ENCODE results near the gene F10.
A peak's percentile ranks its signal among the peaks of the same experiment; 100 is the strongest.
"Not testable (repeated sequence)": the region's sequence is repeated elsewhere in the genome, so short reads cannot be mapped to it uniquely, and the experiment has no call there.

F10 gene

DNA sequence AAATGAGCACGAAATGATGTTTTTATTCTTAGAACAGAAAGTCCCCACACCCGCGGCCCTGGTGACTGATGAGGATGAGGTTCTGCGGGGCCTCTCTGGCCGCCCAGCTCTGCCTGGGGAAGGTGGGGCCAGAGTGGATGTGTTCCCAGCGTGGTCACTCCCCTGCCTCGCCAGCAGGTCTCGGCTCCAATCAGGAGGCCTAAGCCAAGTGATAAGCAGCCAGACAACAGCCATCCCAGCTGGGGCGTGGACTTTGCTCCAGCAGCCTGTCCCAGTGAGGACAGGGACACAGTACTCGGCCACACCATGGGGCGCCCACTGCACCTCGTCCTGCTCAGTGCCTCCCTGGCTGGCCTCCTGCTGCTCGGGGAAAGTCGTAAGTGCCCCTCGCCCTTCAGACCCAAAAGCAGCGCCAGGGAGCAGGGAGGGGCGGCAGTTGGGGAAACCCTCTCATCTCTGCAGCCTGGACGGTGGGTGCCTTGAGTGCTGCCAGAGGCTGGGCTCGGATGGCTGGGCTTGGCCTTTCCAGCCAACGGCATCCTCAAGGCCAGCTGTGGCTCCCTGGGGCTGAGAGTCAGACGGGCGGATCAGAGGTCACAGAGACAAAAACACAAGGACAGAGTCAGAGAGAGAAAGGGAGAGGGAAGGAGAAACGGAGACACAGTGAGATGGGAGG, at the start of gene F10:
TSS of gene F10 (plus strand) at position 250 of the 676 bp plus-strand sequence. CDS start at position 307, 57 bp downstream.
- DNase-seq (ENCODE audit: low read depth): peak; percentile 47

DNA sequence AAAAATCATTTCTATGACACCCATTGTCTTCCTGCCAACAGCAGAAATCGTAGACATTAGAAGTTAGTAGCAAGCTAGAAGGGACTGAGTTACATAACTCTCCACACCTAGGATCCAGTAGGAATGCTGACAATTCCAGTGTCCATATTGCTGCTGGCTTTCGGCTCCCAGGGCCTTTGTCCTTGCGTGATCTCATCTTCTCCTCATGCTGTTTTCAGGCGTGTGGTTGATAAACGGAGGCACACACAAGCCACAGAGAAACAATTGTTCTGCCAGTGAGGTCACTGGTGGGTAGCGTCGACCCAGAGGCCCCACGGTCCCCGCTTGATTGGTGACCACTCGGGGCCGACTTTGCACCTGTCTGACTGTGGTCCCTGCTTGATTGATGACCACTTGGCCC, 48.7 kb upstream of the F10 start:
- no peak for DNase-seq (ENCODE audit: low read depth)

DNA sequence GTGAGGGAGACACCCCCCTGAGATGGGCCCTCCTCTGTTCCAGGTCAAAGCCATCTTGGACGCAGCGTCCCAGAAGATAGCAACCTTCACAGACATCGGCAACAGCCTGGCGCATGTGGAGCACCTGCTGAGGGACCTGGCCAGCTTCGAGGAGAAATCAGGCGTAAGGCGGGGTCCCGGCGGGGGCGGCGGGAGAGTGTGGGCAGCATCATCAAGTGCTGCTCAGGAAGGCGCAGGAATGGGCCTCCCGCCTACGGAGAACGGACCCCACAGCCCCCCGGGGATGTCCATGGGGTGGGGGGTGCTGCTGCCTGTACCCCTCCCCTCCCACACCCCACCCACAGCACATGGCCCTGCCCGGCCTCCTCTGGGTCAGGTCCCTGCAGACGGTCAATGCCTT, 48.2 kb upstream of the F10 start:
- DNase-seq (ENCODE audit: low read depth): no peak

- DNase-seq (ENCODE audit: low read depth): no peak
Measured at GRCh38 chr13:113074876-113075275, 47.7 kb upstream of the F10 start.

- DNase-seq (ENCODE audit: low read depth): no peak
Measured at GRCh38 chr13:113075711-113076110, 46.9 kb upstream of the F10 start.

DNA sequence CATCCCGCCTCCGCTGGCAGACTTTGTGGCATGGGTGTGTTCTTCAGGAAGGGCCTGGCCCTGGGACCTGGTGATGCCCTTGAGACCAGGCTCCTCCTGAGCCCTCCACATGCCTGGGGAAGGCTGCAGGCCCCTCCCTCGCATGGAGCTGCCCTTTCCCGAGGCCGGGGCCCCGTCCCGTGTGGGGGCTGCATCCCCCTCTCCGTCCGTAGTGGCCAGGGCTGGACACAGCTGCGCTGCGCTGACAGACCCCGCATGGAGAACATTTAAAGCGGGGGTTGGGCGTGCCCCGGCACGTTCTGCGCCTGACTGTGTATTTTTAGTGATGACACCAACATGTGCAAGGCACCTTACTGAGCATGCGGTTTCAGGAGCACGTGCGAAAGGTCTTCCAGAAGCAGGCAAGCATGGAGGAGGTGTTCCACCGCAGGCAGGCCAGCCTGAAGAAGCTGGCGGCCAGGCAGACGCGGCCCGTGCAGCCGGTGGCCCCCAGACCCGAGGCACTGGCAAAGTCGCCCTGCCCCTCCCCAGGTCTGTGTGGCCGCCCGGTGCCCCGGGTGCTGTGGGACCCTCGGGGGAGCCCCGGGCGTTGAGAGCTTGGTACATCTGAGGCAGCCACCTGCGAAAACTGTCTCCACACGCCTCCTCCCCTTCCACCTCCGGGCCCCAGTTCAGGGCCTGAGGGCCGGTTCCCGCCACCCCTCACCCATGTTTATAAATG, 45.8 kb upstream of the F10 start:
- DNase-seq (ENCODE audit: low read depth): no peak

DNA sequence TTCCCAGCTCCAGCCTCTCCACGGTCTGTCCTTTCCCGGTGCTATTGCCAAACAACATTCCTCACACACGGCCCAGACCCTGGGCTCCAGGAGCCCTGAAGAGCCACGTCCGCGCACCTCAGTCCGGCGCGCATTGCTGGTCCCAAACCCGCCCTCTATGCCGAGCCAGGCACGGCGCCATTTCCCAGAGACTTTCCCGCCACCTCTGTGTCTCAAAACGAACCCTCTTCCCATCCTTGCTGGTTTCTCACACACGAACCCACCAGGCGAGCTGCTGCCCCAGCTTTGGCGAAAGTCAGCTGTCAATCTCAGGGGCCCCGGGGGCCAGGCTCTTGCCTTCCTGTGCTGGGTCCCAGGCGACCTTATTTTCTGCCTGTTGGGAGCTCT, 45.0 kb upstream of the F10 start:
- DNase-seq (ENCODE audit: low read depth): no peak

DNA sequence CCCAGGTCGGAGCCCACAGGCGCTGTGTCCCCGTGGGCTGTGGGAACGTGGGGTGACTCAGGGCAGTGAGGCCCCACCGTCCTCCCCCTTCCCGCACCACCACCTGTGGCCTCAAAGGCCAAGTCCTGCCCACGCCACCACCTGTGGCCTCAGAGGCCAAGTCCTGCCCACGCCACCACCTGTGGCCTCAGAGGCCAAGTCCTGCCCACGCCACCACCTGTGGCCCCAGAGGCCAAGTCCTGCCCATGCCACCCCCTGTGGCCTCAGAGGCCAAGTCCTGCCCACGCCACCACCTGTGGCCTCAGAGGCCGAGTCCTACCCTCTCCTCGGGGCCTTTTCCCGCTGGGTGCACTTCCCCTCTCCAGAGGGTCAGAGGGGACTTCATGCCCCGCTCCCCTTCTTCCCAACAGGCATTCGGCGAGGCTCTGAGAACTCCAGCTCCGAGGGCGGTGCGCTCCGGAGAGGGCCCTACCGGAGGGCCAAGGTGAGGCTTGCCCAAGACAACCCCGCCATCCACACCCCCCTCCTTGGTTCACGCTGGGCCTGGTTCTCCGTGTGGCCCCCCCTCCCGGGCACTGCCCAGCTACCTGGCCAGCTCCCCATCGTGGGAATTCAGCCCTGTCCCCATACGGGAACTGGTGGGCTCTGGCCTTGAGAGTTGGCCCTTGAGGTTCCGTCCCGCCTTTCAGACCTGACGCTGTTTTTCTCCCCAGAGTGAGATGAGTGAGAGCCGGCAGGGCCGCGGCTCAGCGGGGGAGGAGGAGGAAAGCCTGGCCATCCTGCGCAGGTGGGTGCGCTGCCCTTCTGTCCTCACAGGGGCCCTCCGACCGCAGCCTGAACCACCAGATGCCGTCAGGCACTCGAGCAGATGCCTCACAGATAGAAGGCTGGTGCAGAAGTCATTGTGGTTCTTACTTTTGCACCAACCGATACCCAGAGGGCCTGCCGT, 44.4 kb upstream of the F10 start:
- DNase-seq (ENCODE audit: low read depth): no peak

DNA sequence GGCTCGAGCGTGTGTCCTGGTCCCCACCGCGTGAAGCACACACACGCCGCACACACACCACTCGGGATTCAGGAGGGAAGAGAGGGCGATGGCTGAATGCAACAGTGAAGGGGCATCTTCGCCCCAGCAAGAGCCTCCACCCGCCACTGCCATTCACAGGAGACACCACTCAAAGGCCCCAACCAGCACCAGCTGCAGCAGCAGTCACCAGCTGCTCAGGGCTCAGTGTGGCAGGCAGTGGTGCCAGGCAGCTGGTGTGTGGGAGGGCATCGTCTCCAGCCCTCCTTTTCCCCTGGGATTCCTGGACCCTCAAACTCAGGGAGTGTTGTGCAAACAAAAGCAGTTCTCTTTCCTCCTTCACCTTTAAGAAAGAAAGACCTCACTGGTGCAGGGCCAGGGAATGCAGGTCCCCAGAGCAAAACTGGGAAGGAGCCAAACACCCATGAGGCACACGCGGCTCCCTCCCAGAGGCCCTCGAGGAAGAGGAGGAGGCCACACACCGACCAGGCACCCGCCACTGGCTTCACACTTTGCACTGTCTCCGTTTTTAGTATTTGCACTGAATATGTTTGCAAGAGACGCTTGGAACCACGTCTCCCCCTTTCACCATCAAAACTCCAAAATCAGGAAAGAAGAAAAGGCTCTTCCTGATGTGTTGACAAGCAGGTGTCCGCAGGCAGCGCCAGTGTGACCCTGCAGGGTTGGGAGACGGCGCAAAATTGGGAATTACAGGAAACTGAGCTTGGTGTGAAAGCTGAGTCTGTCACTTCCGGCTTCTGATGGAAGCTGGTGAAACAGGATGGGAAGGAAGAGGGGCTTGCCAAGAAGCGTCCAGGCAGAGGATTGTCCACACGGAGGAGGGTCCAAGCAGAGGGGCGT, 43.5 kb upstream of the F10 start:
- DNase-seq (ENCODE audit: low read depth): no peak

GRCh38 chr13:113079781-113080080, 42.9 kb upstream of the F10 start:
- DNase-seq (ENCODE audit: low read depth): not testable (repeated sequence)

- DNase-seq (ENCODE audit: low read depth): no peak
Measured at GRCh38 chr13:113080361-113080831, 42.2 kb upstream of the F10 start.

GRCh38 chr13:113080901-113081521, 41.6 kb upstream of the F10 start:
- DNase-seq (ENCODE audit: low read depth): no peak

DNA sequence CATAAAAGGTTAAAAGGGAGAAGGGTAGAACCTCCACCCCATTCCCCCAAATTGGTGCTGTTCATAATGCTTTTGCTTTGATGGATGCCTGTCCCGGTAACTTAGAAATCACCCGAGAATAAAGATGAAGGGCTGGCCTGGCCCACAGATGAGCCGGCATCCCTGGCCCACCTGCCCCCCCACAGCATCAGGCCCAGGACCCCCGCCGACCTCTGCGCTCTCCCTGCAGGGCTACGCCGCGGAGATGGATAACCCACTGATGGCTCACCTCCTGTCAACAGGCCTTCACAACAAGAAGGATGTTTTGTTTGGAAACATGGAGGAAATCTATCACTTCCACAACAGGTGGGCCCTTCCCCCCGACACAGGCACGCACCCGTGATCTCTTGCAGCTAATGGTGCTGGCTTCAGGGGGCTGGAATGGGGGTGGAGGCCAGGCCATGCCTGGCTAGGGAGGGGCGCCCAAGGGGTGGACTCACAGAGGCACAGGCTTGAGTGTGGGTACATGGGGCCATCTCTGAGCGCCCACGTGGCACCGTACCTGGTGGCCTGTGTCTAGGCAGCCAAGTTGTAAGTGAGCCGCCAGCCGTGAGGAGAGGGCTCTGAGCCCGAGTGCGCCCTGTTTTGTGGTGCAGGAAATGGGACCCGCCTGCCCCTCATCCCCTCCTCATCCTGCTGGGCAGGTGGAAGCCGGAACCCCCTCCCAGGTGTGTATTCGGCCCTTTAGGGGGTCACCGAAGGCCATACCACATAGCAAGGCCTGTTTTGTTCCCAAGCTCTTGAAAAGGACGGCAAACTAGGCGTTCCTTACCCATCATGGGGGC, 40.2 kb upstream of the F10 start:
- DNase-seq (ENCODE audit: low read depth): no peak

GRCh38 chr13:113083022-113083373, 39.6 kb upstream of the F10 start:
- no peak for DNase-seq (ENCODE audit: low read depth)

- no peak for DNase-seq (ENCODE audit: low read depth)
Measured at GRCh38 chr13:113083402-113084061, 39.1 kb upstream of the F10 start.

DNA sequence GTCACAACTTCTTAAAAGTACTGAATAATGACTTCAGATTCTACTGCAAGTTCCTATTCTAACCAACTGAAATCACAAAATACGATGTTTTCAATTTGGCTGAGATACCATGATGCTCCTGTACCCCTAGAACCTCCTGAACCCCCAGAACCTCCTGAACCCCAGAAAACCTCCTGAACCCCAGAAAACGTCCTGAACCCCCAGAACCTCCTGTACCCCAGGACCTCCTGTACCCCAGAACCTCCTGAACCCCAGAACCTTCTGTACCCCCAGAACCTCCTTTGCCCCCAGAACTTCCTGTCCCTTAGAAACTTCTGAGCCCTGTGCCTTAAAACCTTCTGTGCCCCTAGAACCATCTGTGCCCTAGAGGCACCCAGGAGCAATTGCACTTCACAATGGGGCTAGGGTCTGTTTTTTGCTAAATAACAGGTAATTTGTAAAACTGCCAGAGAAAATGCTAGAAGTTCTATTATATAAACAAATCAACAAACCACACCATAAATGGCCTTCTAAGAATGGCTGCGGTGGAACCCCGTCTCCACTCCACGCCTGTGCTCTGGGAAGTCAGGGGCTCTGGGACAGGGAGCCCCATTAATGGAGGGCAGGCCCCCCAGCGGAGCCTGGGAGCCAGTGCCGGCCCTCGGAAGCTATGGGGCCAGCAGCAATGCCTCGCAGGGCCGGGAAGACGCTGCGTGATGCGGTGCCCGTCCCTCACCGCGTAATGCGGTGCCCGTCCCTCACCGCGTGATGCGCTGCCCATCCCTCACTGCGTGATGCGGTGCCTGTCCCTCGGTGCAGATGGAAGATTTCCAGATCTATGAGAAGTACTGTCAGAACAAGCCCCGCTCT, 38.3 kb upstream of the F10 start:
- DNase-seq (ENCODE audit: low read depth): no peak

GRCh38 chr13:113084943-113085540, 37.6 kb upstream of the F10 start:
- DNase-seq (ENCODE audit: low read depth): no peak

GRCh38 chr13:113086031-113086750, 36.4 kb upstream of the F10 start:
- no peak for DNase-seq (ENCODE audit: low read depth)
